Activated CD4-positive, CD25-positive, alpha-beta regulatory T cell treated with anti-CD3 and anti-CD28 coated beads, Interleukin-2, amount 50 U/mL, for 16 hours (primary cell): ENCODE results near the gene HOXD12.

ENCODE experiments used
- DNase-seq: peaks from one replicate; pipeline ENCODE4 v3.0.0-alpha.2; 2020; ENCODE audit warnings: low read depth, low spot score

Gene HOXD12

DNA sequence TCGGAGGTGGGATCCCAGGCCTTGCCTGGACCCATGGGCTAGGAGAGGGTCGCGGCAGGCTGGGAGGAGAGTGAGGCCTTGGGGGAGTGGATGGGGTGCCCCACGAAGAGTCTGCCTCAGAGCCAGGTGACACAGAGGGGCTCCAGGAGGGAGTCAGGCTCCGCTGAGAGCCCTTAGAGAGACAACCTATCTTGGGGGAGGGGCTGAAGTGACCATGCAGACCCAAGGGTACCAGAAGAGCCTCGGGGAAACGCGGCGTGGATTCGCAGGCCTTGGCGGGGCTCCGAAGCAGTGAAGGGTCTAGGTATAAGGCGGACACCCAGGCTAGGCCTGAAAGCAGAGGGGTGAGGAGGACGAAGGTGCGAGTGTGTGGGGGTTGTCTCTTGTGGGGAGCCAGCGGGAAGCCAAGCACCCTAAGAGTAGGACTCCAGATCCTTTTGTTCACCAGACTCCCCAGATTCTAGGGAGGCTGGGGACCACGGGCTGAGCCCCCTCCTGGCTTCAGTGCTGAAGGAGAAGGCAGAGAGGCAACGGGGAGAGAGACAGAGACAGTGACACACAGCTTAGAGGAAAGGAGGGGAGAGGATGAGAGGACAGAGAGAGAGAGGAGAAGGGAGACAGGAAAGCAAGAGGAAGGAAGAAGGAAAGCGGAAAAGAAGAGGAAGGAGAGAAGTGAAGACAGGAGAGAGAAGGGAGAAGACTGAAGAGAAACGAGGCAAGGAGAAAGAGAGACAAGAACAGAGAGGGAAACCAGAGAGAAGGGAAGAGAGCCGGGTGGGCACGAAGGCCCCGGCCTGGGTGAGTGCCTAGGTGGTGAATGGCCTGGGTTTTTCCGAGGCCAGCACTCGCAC lies 6.4 kb downstream of the HOXD12 start:
- no peak for DNase-seq

DNA sequence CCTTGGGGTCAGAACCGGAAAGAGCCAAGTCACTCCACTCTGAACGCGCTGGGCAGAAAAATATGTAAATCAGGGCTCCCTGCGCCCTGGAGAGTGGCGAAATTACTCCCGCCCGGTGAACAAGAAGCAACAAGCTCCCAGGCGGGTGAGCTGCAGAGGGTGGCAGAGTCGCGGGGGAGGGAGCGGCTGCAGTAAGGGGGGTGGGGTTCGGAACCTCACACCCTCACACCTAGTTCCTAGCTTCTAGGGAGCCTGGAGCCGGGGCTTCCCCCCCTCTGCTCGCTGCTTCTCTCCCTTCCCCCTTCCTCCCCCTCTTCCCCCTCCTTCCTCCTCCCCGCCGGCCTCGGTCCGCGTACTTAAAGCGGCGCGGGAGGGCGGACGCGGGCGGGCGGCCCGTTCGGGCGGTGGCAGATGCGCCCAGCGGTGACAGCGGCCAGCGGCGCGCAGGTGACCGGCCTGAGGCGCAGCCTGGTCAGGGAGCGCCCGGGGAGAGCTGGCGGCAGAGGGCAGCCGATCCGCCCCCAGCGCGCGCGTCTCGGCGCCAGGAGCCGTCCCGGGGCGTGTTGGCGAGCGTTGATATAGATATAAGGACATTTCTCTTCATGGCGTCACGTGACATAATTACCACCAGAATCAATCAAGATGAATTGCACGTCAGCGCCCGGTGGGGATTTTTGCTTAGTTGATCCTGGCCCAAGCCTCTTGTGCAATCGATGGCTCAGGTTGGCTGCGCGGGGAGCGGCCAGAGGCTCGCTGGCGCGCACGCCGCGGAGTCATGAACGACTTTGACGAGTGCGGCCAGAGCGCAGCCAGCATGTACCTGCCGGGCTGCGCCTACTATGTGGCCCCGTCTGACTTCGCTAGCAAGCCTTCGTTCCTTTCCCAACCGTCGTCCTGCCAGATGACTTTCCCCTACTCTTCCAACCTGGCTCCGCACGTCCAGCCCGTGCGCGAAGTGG lies 7.3 kb downstream of the HOXD12 start, which contains the start of gene HOXD11:
HOXD11 (plus strand) TSS at position 700 of the 959 bp plus-strand sequence; CDS start at position 776, 76 bp downstream.
- no peak for DNase-seq

DNA sequence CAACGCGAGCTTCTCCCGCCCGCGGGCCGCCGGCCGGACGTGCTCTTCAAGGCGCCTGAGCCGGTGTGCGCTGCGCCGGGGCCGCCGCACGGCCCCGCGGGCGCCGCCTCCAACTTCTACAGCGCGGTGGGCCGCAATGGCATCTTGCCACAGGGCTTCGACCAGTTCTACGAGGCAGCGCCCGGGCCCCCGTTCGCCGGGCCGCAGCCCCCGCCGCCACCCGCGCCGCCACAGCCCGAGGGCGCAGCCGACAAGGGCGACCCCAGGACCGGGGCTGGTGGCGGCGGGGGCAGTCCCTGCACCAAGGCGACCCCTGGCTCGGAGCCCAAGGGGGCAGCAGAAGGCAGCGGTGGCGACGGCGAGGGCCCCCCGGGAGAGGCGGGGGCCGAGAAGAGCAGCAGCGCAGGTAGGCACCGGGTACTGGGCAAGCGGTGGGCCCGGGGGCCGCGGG lies 8.2 kb downstream of the HOXD12 start:
- no peak for DNase-seq

- DNase-seq = no peak
These were observed 9.8 kb downstream of the HOXD12 start for GRCh38 chr2:176109192-176109901.

DNA sequence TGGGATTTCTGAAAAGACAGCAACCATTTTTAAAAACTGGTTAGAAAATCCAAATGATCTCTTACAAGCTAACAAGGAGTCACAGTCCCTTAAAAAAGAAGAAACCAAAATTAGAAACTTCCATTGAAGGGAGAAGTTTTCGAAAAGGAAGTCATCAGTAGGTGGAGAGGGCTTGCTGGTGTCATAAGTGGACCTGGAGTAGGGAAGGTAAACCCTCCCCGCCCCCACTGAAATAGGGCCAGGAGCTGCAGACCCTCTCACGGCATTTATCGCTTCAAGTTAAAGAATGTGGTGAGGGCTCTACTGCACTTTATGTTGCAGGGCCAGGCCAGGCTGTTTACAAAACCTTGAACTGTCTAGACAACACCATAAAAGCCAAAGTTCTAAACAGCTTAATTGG lies 10.4 kb downstream of the HOXD12 start:
- DNase-seq = no peak

DNA sequence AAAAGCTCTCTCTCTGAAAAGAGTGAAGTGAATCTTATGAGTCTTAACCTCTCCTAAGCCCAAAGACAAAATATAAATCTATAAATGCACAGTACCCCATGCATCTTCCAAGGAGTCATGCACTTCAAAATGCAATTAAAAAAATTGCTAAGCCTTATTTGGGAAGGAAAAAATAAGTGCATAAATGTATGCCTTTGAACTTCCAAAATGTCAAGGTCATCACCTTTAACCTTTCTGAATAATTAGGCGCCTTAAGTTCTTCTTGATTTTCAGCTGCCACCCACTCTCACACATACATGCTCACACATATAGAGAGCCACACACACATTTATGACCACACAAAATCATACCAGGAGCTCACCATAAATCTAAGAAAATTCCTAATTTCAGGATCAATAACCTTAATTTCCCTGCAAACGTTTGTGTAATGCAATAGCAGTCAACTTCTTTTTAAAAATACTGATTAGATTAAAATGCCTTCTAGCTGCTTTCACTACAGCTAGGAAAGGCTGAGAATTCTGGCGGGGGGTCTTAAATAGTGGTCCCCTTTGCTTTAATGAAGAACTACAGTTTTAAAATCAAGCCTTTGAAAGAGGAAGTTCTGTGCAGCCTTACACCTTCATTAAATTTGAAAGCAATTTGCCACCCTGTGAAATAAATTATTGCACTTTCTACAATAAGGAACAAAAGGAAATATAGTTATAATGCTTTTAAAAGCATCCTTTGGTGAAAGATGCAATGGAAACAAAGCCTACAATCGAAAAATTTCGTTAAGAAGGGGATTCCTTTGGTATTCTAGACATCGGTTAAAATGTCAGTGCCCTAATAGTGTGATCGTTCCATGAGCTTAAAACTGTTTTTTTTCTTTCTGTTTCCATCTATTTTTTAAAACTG lies 11.1 kb downstream of the HOXD12 start:
- no peak for DNase-seq

DNA sequence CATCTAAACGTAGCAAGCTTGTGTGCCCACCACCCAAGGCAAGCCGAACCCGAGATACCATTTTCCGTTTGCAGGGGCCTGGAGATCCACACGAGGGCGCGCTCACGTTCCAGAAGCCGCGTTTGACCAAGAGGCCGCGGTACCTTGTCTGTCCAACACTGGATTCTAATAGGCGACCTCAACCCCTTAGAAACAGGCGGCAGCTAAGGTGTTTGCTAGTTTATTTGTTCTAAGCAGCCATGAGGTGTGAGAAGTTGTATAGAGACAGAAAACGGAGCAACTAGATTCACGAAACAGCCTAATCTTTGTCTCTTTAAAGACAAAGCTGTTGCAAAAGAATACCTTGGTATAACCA lies 11.7 kb downstream of the HOXD12 start:
- DNase-seq = no peak

- DNase-seq = no peak
These were observed 12.3 kb downstream of the HOXD12 start for GRCh38 chr2:176111846-176112374.

DNA sequence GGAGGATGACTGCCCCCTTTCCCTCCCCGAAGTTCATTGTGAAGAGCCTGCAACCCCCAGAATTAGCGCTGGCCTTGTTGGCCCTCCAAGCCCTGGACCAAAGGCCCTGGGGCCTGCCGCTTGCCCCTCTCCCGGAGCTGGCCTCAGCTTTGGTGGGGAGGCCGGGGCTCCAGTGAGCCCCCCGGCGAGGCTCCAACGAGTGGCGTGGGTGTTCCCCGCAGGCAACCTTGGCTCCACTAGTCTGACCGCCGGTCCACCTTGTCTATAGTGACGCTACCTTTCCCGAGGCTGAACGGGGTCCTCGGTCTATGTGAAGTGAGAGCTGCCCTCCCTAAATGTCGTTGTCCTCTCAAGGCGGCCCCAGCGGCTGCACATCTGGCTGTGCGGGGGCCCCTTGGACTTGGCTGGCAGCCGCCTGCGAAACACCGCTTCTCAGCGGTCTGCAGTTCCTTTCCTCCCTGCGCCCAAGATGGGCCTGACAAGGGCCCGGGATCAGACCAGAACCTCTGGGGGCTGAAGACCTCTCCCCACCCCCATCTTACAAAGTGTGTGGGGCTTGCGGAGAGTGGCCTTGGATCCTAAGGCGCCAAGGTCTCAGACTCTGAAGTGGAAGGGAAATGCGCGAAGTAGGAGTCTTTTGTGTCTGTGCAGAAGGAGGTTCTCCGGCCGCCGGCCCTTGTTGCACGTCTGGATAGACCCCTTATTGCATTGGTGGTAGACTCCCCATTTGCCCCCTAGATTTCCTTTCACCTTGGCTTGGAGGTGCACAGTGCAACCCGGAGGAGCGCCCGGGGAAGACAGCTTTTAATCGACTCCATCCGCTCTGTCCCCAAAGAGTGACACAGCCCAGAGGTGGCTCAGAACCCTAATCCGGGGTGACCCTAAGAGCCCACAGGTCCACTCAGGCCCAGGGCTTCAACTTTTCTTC lies 13.0 kb downstream of the HOXD12 start:
- DNase-seq = no peak

- no peak for DNase-seq
These were observed 14.7 kb downstream of the HOXD12 start for GRCh38 chr2:176114120-176114929.

DNA sequence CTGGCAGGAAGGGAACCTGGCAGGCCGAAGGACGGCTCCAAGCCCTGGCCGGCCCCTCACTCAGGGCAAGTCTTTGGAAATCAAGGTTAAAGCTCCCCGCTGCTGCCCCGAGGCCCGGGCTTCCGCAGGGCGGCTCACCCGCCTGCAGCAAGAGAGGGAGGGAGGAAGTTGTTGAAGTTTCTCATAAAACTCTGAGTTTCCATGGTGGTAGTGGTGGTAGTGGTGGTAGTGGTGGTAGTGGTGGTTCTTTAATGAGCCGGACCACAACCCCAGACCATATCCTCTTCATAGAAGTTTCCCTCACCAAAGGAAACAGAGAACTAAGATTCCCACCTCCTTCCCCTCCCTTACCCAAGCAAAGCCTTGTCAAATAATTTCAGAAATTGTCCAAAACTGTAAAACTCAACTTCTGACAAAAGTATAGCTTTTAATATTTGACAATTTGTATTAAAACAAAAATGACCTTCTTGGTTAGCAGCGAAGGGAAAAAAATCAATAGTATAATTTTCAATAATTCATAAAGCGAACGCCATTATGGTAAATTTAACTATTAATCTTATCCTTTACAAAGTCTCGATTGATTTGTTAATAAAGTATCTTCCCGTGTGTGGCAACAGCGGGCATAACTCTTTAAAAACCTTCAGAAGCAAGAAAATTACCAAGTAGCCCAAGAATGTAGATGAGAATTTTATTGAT lies 15.5 kb downstream of the HOXD12 start:
- DNase-seq = no peak

GRCh38 chr2:176115883-176116813 lies 16.6 kb downstream of the HOXD12 start, which contains the start of gene HOXD10:
Gene HOXD10, plus strand, starts transcription at chr2:176116778. Its CDS starts 56 bp downstream, at chr2:176116834.
- no peak for DNase-seq

DNA sequence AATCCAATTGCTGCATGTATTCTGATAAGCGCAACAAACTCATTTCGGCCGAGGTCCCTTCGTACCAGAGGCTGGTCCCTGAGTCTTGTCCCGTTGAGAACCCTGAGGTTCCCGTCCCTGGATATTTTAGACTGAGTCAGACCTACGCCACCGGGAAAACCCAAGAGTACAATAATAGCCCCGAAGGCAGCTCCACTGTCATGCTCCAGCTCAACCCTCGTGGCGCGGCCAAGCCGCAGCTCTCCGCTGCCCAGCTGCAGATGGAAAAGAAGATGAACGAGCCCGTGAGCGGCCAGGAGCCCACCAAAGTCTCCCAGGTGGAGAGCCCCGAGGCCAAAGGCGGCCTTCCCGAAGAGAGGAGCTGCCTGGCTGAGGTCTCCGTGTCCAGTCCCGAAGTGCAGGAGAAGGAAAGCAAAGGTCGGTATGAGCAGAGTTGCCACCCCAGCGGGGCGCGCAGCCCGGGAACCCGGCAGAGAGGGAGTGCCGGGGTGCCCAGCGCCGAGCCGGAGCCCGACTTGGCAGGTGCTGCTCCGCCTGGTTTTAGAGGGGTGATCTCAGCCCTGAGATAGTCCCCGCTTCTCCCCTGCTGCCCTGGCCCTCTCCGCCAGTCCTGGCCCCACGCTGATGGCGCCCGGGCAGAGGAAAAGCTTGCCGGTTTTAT lies 17.7 kb downstream of the HOXD12 start:
- no peak for DNase-seq

DNA sequence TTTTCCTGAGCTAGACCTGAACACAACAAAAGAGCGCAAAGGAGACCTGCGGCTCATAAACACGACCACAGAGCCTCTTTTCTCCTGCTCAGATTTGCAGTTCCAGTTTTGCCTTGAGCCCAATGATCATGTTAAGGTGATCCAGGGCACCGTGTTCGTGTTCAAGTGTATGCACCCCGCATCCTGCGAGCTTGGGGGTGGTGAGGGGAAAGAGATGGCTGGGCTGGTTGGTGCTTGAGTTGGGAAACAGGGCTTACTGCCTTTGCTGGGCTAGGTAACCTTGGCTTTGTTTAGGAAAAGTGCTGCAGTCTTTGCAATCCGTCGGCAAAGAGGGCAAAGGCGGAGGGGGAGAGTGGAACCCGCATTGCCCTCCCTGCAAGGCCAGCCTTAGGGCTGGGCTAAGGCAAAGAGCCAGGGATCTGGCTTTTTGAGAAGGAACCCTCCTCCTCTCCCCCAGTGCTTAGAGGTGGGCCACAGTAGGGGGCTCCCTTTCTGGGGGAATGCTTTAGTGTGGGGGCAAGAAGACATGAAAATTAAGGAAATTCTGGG lies 18.3 kb downstream of the HOXD12 start:
- no peak for DNase-seq

DNA sequence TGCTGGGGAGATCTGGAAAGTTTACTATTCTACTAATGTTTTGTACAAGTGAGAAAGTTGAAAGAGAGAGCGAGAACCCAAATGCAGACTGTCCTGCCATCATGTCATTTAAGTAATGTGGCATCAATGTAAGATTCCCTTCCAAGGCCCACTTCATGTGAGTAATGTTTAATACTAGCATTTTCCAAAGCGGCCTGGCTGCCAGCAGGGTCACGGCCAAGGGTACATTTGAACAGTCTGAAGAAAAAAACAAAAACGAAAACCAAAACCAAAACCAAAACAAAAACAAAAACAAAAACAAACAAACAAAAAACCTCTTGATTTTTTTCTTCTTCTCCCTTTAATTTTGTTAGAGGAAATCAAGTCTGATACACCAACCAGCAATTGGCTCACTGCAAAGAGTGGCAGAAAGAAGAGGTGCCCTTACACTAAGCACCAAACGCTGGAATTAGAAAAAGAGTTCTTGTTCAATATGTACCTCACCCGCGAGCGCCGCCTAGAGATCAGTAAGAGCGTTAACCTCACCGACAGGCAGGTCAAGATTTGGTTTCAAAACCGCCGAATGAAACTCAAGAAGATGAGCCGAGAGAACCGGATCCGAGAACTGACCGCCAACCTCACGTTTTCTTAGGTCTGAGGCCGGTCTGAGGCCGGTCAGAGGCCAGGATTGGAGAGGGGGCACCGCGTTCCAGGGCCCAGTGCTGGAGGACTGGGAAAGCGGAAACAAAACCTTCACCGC lies 19.2 kb downstream of the HOXD12 start:
- no peak for DNase-seq
